LHCN-M2 (cell line): ENCODE measurements around the gene STXBP6. TPM values are rescaled to one million over a fixed set of nuclear protein-coding genes. Genes with fewer than 3 reads are reported as not detected.

ENCODE experiments used
- DNase-seq: peaks from one replicate; pipeline ENCODE4 v3.0.0-alpha.2; 2012; ENCODE audit warnings: low read depth
- total RNA-seq: library from RNA; depleted of rRNA; stranded (reverse); fragments of >200 nt; gene quantifications from 2 replicates; pipeline ENCODE4 v1.2.3, GENCODE V29; 2014

Gene STXBP6
- total RNA-seq, 1 experiment from 2014 or later: 40.2 TPM

GRCh38 chr14:25015761-25016160, 34.2 kb downstream of the STXBP6 start:
- DNase-seq: no peak

DNA sequence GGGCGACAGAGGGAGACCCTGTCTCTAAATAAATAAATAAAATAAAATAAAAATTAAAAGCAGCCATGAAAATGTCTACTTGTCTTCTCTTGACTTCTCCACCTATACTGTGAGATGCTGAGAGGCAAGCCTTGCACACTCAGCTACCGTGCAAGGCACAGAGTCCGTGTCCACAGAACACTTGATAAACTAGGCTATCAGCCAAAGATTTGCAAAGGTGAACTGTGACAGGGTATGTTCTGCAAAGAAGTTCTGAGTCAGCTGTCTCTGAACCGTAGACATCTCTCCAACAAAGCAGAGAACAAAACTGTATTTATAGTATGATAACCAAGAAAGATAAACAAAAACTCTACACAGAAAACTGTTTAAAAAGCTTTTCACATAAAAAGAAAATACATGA, 35.5 kb downstream of the STXBP6 start:
- no peak for DNase-seq

DNA sequence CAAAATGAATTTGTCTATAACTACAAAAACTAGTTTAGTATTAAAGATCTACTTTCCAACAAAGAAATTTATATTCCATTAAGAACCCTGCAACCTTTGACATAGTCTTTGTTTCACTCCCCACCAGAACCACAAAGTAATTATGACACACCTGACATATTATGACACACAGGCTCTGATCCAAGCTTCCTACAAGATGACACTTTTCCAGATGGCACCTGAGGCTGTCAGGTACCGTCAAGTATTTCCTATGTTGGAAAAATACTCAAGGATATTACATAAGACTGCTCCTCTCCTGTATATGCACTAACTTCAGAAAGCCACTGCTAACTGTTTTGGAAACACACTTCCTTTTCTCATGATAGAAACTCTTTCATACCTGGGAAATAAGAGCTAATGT, 38.9 kb downstream of the STXBP6 start:
- no peak for DNase-seq

GRCh38 chr14:25010471-25010870, 39.5 kb downstream of the STXBP6 start:
- DNase-seq: no peak

DNA sequence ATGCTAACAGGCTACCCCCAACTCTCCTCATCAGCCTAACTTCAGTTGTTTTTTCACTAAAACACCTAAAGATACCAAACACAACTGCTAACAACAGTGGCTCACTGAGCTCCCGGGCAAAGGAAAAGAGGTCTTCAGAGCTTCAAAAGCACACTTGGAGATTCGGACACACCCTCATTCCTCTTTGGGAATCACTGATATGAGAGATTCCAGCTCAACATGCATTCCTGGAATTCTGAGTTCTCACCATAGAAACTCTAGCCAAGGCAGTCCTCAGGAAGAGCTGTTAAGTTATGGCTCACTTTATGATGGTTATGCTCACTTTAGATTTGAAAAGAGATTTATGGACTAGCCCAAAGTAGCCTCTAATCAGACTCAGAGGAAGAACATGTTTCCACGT, 40.1 kb downstream of the STXBP6 start:
- DNase-seq: peak; percentile 68

DNA sequence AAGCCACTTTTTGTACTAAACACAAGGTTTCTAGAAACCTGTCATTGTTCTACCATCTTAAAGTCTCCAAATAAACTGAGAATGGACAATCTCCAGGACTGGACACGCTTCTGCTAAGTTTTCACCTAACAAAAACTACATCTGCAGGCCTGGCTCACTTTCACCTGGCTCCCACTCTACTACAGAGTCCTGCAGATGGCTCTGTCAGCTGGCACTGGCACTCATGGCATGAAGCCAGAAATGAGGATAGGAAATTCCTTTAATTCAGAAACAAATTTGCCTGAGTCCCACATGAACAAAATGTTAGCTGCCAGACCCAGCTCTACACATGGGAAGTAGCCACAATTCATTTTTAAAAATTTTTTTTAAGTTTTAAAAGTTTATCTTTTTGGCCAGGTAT, 42.1 kb downstream of the STXBP6 start:
- peak; percentile 55 for DNase-seq

- DNase-seq: peak; percentile 90
These were observed 42.8 kb downstream of the STXBP6 start for GRCh38 chr14:25006961-25007795.

GRCh38 chr14:25006031-25006430, 43.9 kb downstream of the STXBP6 start:
- DNase-seq: peak; percentile 26

DNA sequence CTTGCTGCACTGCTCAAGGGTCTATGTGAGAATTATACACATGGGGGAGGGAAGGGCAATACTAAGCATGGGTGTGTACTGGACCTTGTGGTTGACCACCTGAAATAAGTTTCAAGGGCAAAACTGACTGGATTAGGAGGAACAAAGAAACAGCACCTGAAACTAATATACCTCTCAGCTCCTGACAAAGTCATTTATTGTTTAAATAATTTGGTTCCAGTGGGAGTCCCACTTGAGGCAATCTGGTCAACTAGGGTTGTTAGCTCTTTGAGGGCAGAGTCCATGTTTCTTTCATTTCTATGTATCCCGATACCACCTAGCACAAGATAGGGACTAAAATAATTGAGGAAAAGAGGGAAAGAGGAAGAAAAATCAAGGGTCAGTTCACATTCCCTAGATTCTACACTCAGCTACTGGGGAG, 45.5 kb downstream of the STXBP6 start:
- DNase-seq: no peak

- peak; percentile 79 for DNase-seq
These were observed 46.4 kb downstream of the STXBP6 start for GRCh38 chr14:25003537-25003936.

DNA sequence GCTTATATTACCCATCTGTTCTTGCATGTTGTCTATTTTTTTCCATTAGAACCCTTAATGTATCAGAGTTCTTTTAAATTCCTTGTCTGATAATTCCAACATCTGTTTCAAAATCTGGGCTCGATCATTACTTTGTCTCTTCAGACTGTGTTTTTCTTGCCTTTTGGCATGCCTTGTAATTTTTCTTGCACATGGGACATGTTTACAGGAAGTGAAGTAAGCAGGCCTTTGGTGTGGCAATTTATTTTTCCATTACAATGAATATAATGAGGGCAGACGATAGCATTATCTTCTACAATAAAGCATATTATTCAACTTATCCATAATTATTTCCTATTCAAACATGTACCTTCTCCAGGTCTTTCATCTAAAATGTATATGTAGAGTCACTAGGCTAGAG, 48.3 kb downstream of the STXBP6 start:
- no peak for DNase-seq

- no peak for DNase-seq
These were observed 48.8 kb downstream of the STXBP6 start for GRCh38 chr14:25001156-25001555.

DNA sequence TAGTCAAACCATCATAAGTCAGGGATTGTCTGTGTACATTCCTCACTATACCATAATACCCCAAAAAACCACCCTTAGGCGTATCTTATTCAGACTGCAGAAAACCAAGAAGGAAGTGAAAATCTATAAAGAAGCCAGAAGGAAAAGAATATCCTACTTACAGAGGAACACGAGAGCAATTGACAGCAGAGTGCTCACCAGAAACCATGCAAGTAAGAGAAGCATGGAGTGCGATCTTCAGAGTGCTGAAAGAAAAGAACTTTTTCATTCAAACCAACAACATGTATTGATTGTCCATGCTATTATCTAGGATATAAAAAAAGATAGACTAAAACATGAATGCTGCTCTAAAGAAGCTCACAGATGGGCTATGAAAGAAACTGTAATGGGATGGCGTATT, 50.8 kb downstream of the STXBP6 start:
- DNase-seq: no peak

- DNase-seq: no peak
These were observed 52.8 kb downstream of the STXBP6 start for GRCh38 chr14:24996930-24997725.

DNA sequence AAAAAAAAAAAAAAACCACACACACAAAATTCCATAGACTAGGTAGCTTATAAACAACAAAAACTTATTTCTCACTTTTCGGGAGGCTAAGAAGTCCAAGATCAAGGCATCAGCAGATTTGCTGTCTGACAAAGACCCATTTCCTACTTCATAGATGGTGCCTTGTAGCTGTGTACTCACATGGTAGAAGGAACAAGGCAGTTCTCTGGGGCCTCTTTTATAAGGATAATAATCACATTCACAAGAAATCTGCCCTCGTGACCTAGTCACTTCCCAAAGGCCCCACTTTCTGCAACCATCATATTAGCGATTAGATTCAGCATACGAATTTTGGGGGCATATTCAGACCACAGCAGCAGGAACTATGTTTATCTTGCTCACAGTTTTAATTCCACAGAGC, 54.9 kb downstream of the STXBP6 start:
- no peak for DNase-seq

- peak; percentile 44 for DNase-seq
These were observed 56.3 kb downstream of the STXBP6 start for GRCh38 chr14:24993631-24994030.

DNA sequence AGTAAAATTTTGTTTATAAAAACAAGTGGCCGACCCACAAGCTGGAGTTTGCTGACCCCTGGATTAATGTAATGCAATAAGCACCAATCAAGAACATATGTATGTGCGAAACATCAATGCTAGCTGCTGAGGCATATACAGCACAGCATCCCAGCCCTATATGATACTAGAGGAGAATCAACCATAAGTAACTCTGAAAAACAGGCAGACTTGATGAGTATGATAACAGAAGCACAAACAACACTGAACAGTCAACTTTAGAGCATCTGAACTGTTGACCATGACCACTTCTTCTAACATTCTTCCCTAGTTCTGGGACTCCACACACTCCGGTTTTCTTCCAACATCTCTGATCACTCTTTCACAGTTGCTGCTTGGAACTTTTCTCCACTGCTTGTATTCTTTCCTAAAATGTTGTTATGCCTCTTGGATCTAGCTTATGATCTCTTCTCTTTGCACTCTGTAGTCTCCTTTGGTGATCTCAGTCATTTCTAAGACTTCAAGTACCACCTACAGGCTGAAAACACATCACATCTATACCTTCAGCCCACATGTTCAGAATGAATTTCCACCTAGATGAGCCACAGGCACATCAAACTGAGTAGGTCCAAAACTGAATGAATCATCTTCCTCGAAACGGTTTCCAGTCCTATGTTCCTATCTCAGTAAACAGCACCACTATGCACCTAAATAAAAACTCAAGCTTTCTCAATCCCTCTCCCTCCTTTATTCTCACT, 57.2 kb downstream of the STXBP6 start:
- no peak for DNase-seq

- no peak for DNase-seq
These were observed 58.1 kb downstream of the STXBP6 start for GRCh38 chr14:24991821-24992220.

DNA sequence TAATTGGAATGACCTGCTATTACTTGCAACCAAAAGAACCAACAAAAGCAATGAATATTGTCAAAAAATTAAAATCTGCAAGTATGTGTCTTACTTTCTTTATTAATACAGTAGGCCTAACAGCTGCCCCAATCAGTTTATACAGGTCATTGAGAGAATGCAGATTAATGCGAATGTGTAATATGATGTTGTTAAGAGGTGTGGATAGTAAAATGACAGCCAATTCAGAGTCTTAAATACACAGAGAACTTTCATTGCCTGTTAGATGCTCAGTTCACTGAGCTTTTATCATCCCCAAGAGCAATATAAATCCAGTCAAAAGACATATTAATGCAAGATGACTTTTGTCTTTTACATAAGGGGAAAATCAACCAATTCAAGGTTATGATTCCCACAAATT, 58.7 kb downstream of the STXBP6 start:
- DNase-seq: no peak

DNA sequence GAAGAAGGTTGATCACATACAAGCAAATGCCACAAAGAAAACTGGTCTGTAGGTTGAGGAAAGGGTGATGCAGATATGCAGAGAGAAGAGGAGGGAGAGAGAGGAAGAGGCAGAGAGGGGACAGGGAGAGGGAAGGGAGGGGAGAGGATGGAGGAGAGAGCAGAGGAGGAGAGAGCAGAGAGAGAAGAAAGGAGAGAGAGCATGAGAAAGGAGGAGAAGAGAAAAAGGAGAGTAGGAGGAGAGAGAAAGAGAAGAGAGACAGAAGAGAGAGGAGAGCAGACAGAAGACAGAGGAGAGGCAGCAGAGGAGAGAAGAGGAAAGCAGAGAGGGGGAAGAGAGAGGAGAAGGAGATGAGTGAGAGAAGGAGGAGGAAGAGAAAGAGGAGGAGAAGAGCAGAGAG, 59.2 kb downstream of the STXBP6 start:
- DNase-seq: no peak

- no peak for DNase-seq
These were observed 59.9 kb downstream of the STXBP6 start for GRCh38 chr14:24990050-24990449.

DNA sequence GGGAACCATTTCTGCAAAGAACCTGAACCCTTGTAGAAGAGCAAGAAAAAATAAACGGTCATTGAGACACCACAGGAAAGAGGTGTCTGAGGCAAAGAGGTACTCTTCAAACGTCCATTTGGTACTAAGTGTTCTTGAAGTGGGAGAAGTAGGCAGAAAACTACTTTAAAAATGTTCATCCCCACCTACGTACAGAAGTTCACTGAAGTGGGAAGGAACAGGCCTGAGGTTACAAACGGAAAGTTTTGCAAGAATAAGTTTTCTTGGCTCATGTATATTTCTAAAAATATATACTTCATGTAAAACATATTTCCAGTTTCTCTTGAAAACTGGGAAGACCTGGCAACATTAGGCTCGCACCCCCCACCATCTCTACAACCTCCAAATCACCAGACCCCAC, 61.2 kb downstream of the STXBP6 start:
- DNase-seq: no peak
